NCI-H2227 treated with DMSO at 0.1 percent for 48 hours (cell line): ENCODE measurements around the gene PRIM2.
"Not testable (repeated sequence)": the region's sequence is repeated elsewhere in the genome, so short reads cannot be mapped to it uniquely, and the experiment has no call there.

Experiments used
- DNase-seq: peaks from one replicate; lab custom pipeline; 2025; lab: John Stamatoyannopoulos, UW

The PRIM2 gene

DNA sequence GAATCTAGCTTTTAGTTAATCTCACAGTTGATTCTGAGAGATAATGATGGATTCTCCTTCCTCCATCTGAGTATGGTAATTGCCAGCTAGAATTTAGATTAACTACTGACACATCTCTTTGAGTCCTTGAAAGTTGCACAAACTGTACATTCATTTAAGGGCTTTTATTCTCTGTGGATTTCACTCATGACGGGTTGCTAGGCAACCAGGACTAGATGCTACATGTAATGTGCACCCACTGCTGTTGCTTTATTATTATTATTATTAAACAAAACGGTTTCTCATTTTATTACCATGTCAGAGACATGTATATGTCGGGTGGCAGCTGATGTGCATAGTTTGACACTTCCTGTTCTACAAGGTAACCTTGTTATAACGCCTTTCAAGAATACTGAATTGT, 193.0 kb downstream of the PRIM2 start:
- DNase-seq: not testable (repeated sequence)

- DNase-seq: not testable (repeated sequence)
These were observed 197.7 kb downstream of the PRIM2 start for GRCh38 chr6:57515171-57515570.

GRCh38 chr6:57515845-57516244, 198.4 kb downstream of the PRIM2 start:
- not testable (repeated sequence) for DNase-seq

DNA sequence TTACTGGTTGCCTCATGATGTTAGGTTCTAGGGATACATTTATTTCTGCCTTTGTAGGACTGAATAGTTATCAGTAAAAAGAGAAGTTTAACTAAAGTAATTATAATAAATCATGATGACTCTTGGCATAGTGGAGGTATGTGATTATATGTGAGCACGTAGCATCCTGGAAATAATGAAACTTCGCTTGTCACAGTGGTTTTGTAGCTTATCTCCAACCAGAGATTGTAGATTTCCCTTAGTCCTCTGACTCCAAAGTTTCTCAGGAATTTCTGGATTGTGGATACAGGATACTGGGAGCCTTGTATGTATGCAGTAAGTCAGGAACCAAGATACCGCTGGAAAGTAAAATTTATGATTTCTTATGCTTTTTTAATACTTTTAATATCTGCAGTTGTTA, 199.3 kb downstream of the PRIM2 start:
- DNase-seq: not testable (repeated sequence)

GRCh38 chr6:57519198-57519597, 201.8 kb downstream of the PRIM2 start:
- not testable (repeated sequence) for DNase-seq

DNA sequence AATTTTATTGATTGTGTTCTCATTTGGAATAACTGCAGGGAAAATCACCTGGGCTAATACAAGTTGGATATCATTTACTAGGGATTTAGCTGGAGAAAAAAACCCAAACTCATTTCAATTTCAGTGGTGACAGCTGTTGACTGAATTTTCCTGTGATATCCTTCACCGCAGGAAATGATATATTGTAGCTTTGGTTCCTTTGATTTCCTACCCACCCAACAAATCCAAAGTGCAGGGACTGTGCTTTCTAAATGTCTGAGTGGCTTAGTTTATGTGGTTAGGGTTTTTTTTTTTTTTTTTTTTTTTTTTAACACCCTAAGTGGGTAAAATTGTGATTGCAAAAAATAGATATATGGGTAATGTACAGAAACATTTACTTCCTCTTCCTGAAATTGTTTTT, 203.7 kb downstream of the PRIM2 start:
- not testable (repeated sequence) for DNase-seq

GRCh38 chr6:57523221-57523620, 205.8 kb downstream of the PRIM2 start:
- not testable (repeated sequence) for DNase-seq

DNA sequence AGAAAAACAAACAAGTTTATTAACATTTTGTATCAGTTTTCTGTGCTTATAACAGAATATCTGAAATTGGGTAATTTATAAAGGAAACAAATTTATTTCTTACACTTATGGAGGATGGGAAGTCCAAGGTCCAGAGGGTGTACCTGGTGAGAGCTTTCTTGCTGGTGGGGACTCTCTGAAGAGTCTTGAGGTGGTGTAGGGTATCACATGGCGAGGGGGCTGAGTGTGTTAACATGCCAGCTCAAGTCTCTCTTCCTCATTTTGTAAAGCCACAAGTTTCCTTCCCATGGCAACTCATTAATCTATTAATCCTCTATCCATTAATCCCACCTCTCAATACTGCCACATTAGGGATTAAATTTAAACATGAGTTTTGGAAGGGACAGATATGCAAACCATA, 212.3 kb downstream of the PRIM2 start:
- DNase-seq: not testable (repeated sequence)

GRCh38 chr6:57532660-57533059, 215.2 kb downstream of the PRIM2 start:
- not testable (repeated sequence) for DNase-seq

DNA sequence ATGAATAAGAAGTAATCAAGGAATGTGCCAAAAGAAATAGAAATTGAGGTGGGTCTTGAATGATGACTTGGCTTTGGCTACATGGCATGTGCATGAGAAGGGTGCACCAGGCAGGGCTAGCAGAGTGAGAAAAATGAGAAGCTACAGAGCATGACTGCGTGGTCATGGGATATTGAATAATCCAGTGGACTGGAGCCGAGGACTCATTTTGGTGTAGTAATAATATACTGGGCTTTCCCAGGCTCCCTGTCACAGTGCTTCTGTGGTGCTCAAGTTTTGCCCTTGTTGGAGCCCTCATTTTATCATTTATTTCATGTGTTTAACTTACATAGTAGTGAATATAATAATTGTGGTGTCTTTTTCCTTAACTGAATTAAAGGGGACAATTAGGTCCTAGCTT, 217.7 kb downstream of the PRIM2 start:
- DNase-seq: not testable (repeated sequence)

DNA sequence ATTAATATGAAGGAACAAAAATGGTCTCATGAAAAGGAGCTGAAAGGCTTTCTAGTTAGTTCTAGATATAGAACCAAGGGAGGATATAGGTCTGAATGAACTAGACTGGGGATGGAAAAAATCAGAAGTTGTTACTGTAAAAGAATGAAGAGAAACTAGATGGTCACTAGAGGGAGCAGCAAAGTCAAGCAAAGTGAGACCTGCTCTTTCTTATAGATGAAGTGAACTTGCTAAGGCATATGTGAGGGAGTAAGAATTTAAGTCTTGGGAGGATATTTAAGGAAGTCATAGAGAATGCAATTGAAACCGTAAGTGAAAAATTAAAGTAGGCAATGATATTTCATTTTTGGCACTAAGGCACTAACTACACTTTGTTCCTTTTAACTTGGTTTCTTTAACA, 218.6 kb downstream of the PRIM2 start:
- DNase-seq: not testable (repeated sequence)

GRCh38 chr6:57537916-57538315, 220.5 kb downstream of the PRIM2 start:
- not testable (repeated sequence) for DNase-seq

DNA sequence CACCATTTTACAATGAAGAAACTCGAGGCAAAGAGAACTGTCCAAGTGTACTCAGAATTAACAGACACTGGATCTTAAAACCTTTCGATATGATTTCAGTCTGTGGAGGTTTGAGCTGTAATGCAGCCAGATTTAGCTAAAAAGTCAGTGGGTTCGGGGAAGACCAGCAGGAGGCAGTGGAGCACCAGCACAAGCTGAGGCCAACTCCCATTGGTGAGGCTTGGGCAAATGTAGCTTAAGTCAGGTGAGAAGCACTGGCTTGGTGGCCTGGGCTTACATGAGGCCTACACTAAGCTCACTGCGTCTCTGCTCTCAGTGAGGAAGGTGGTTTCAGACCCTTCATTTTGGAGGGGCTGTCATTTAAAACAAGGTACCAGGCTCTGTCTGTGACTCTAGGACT, 234.5 kb downstream of the PRIM2 start:
- not testable (repeated sequence) for DNase-seq

DNA sequence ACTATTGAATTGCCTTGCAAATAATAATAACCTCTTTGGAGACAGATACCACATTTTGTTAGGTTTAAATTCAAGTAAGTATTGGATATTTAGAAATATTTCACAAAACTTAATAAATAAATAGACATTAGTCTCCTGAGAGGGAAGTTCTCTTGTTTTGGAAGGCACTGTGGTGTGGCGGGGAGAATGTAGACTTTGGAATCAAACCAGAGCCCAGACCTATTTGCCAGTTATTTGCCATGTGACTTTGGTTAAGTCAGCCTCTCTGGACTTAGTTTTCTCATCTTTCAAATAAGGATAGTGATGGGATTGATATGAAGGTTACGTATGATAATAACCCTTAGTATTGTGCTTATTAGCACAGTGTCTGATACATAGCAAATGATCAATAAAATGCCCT, 240.4 kb downstream of the PRIM2 start:
- not testable (repeated sequence) for DNase-seq

- DNase-seq: not testable (repeated sequence)
These were observed 241.7 kb downstream of the PRIM2 start for GRCh38 chr6:57559170-57559569.

DNA sequence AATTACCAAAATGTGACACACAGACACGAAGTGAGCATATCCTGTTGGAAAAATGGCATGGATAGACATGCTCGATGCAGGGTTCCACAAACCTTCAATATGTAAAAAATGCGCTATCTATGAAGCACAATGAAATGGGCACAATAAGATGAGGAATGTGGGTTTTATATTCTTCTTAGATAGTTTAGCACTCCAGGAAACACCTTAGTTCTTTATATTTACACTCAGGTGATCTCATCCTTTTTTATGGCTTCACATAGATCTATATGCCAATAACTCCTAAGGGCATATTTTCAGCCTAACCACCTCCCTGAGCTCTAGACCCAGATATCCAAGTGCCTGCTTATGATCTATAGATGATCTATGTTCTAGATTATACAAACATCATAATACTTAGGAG, 244.8 kb downstream of the PRIM2 start:
- DNase-seq: not testable (repeated sequence)

- DNase-seq: not testable (repeated sequence)
These were observed 254.7 kb downstream of the PRIM2 start for GRCh38 chr6:57572119-57572518.

DNA sequence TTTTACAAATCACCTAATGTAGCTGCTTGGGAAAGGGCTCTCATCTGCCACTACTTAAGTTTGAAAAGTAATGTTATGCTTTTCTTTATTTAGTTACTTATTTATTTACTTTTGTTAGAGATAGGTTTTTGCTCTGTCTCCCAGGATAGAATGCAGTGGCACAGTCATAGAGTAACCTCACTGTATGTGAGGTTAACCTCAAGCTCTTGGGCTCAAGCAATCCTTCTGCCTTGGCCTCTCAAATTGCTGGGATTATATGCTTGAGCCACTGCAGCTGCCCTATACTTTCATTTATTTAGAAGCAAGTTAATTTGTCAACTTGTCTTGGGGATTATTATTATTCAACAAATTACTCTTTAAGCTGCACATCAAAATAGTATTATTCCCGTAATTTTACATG, 255.4 kb downstream of the PRIM2 start:
- DNase-seq: not testable (repeated sequence)

DNA sequence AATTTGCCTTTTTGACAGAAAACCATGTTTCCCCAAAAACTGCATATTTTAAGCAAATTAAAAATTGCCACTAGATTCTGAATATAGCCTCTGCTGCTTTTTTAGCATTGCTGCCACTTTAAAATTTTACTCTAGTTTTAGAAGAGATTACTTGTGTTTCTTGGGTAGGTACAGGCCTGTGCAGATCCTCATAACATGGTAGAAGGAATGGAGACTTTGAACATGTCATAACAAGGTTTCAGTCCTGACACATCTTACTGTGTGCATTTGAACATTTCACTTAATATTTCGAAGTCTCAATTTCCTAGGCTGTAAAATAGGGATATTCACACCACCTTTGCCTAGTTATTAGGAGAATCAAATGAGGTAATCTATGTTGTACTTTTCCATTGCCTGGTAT, 259.6 kb downstream of the PRIM2 start:
- not testable (repeated sequence) for DNase-seq

GRCh38 chr6:57579489-57579888, 262.1 kb downstream of the PRIM2 start:
- not testable (repeated sequence) for DNase-seq

GRCh38 chr6:57581586-57581985, 264.2 kb downstream of the PRIM2 start:
- not testable (repeated sequence) for DNase-seq

DNA sequence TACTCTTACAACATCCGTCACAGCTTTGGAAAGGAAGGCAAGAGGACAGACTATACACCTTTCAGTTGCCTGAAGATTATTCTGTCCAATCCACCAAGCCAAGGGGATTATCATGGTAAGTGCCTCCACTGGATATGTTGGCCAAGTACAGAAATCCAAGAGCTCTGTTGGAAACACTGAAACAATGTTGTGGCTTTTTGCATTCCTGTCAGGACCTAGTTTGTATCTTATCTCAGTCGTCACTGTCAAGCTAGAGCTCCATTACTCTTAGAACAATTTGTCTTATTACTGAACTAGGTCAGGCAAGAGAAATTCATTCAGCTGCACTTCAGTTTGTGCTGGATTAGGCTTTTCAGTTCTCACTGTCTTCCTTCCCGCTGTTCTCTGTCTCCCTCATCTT, 283.7 kb downstream of the PRIM2 start:
- not testable (repeated sequence) for DNase-seq

DNA sequence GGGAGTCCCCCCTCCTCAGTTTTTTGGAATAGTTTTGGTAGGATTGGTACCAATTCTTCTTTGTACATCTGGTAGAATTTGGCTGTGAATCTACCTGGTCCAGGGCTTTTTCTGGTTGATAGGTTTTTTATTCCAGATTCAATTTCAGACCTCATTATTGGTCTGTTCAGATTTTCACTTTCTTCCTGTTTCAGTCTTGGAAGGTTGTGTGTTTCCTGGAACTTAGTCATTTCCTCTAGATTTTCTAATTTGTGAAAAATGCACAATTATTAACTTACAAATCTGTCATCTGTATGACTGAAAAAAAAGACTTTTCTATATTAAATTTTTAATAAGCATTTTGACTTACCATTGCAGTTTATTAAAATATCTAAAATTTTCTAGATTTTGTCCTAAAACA, 287.9 kb downstream of the PRIM2 start:
- not testable (repeated sequence) for DNase-seq

GRCh38 chr6:57606331-57606730, 288.9 kb downstream of the PRIM2 start:
- DNase-seq: not testable (repeated sequence)

DNA sequence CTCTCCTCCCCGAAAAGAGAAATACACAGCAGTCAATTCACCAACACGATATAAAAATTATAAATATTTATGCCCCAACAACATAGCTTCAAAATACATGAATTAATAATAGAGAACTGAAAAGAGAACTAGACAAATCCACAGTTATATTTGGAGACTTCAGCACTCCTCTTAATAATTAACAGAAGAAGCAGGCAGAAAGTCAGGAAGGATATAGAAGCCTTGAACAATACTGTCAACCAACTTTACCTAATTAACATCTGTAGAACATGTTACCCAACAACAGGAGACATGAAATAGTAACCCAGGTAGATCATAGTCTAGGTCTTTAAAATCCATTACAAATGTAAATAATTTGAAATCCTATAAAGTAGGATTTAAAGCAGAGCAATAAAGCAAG, 293.2 kb downstream of the PRIM2 start:
- not testable (repeated sequence) for DNase-seq
